Measurements from ENCODE around the gene LYSMD2. TPM values are rescaled to one million over a fixed set of nuclear protein-coding genes. Genes with fewer than 3 reads are reported as not detected.
A peak's percentile ranks its signal among the peaks of the same experiment; 100 is the strongest.

LYSMD2 gene
- polyA plus RNA-seq, 1 of the 3 experiments (the other 2 are of a cell fraction) = 10.3 TPM

GRCh38 chr15:51724673-51725072 is 12.8 kb downstream of the LYSMD2 start (continued):
- no peak for TF ChIP-seq USF2 (IDR thresholded peaks at IDR 0.05; ENCODE audit: borderline replicate concordance, low read depth, low read length)
- no peak for TF ChIP-seq FOXJ3 (CRISPR knock-in tag; IDR thresholded peaks at IDR 0.05)
- TF ChIP-seq SIN3A (IDR thresholded peaks at IDR 0.05; ENCODE audit: borderline replicate concordance, low read depth, low read length) = no peak
- TF ChIP-seq RCOR1 (IDR thresholded peaks at IDR 0.05; ENCODE audit: low read length) = no peak

GRCh38 chr15:51724199-51724598 is 13.3 kb downstream of the LYSMD2 start:
- WGBS (ENCODE audit: low lambda C conversion rate) = 94% methylated on average over 2 of the region's 2 CpGs

GRCh38 chr15:51721199-51721960 is 16.1 kb downstream of the LYSMD2 start:
- Histone ChIP-seq H4K20me1 (ENCODE audit: insufficient read depth) (no peaks in the 10 kb centered on the region), H3K4me3 (ENCODE audit: low read depth in 2 of 2, low read length in 1 of 2) (no peak overlapping the region), H3K79me2 (ENCODE audit: insufficient read depth) (no peaks in the 10 kb centered on the region), H3K4me2 (no peak overlapping the region), H3K9me2 (no peaks in the 10 kb centered on the region), H3K27me3 (ENCODE audit: insufficient read depth) (no peaks in the 10 kb centered on the region), H3K9me3 (no peaks in the 10 kb centered on the region), H3K36me3 (replicated peaks in 1 of 2; ENCODE audit: control insufficient read depth in 1 of 2, insufficient read depth in 2 of 2, low read length in 1 of 2) (peaks cover 11 to 34% of the 10 kb centered on the region in 2 experiments), H3K4me1 (ENCODE audit: control insufficient read depth in 1 of 2, insufficient read depth in 2 of 2, low read depth in 1 of 2, low read length in 1 of 2) (peaks cover 17 to 19% of the 10 kb centered on the region in 2 experiments; a peak in 3 of 4 replicates), H3F3A (replicated peaks; ENCODE audit: insufficient read depth) (peaks cover 9% of the 10 kb centered on the region), H3K9ac (no peak overlapping the region), H3K27ac (ENCODE audit: low read depth in 2 of 2, low read length in 1 of 2) (no peak overlapping the region), H2AFZ (ENCODE audit: low read depth) (no peak overlapping the region)
- WGBS (ENCODE audit: low lambda C conversion rate) = 87% methylated on average over 5 of the region's 5 CpGs
- no peak for DNase-seq
- ChIA-PET POLR2A (no interaction called here), CTCF (interaction anchor here (1.3 kb wide), 1 partner anchor 54 kb away, joined by 4 read pairs; no protein-coding TSS in a partner anchor)
- TF ChIP-seq MXI1 (IDR thresholded peaks at IDR 0.05; ENCODE audit: low read depth, low read length) (no peak), REST (IDR thresholded peaks at IDR 0.05; ENCODE audit: low read depth, low read length) (no peak), NFIC (IDR thresholded peaks at IDR 0.05; ENCODE audit: borderline replicate concordance) (no peak), GATA2 (CRISPR knock-in tag; IDR thresholded peaks at IDR 0.05) (no peak), TEAD4 (IDR thresholded peaks at IDR 0.05; ENCODE audit: borderline replicate concordance, insufficient read depth) (no peak), CHD2 (IDR thresholded peaks at IDR 0.05; ENCODE audit: low read length, partially characterized antibody) (no peak), USF2 (IDR thresholded peaks at IDR 0.05; ENCODE audit: borderline replicate concordance, low read depth, low read length) (no peak), YY1 (IDR thresholded peaks at IDR 0.05; ENCODE audit: low read depth) (no peak)

More at GRCh38 chr15:51724199-51724598, 13.3 kb downstream of the LYSMD2 start:
- Histone ChIP-seq H3K9ac (no peak overlapping the region), H3K9me3 (no peaks in the 10 kb centered on the region), H3K4me1 (ENCODE audit: control insufficient read depth in 1 of 2, insufficient read depth in 2 of 2, low read depth in 1 of 2, low read length in 1 of 2) (peaks cover 30 to 34% of the 10 kb centered on the region in 2 experiments), H3K4me2 (no peak overlapping the region), H3K27ac (ENCODE audit: low read depth in 2 of 2, low read length in 1 of 2) (peak overlapping the region in 1 of 2 experiments; percentile 11; a peak in 1 of 4 replicates), H4K20me1 (ENCODE audit: insufficient read depth) (peaks cover 6% of the 10 kb centered on the region; the same call in 1 of the 2 replicates), H3K36me3 (replicated peaks in 1 of 2; ENCODE audit: control insufficient read depth in 1 of 2, insufficient read depth in 2 of 2, low read length in 1 of 2) (peaks cover 11 to 34% of the 10 kb centered on the region in 2 experiments), H3K79me2 (ENCODE audit: insufficient read depth) (peaks cover 6% of the 10 kb centered on the region; the same call in 1 of the 2 replicates), H2AFZ (ENCODE audit: low read depth) (no peak overlapping the region), H3F3A (replicated peaks; ENCODE audit: insufficient read depth) (peaks cover 22% of the 10 kb centered on the region), H3K4me3 (ENCODE audit: low read depth in 2 of 2, low read length in 1 of 2) (no peak overlapping the region), H3K9me2 (no peaks in the 10 kb centered on the region), H3K27me3 (ENCODE audit: insufficient read depth) (no peaks in the 10 kb centered on the region)
- no peak for DNase-seq
- ChIA-PET CTCF (interaction anchor here (2.1 to 17.1 kb wide), 2 partner anchors 13 to 52 kb away, joined by 4 to 130 read pairs; partner anchors contain the start of gene LYSMD2), POLR2A (no interaction called here)
- TF ChIP-seq EP300 (IDR thresholded peaks at IDR 0.05; ENCODE audit: borderline replicate concordance in 1 of 2, low read depth in 1 of 2, low read length in 1 of 2) (no peak), RCOR1 (IDR thresholded peaks at IDR 0.05; ENCODE audit: low read length) (no peak), USF1 (IDR thresholded peaks at IDR 0.05; ENCODE audit: borderline replicate concordance, low read depth) (no peak), POLR2AphosphoS5 (IDR thresholded peaks at IDR 0.05; ENCODE audit: low read depth, low read length) (no peak), JUND (IDR thresholded peaks at IDR 0.05) (no peak), TEAD4 (IDR thresholded peaks at IDR 0.05; ENCODE audit: borderline replicate concordance, insufficient read depth) (no peak)
